NCI-H1092 (cell line): ENCODE results near the gene FGF6.
A peak's percentile ranks its signal among the peaks of the same experiment; 100 is the strongest.
"Not testable (repeated sequence)": the region's sequence is repeated elsewhere in the genome, so short reads cannot be mapped to it uniquely, and the experiment has no call there.

Experiments
- DNase-seq: peaks from one replicate; lab custom pipeline; 2025; lab: John Stamatoyannopoulos, UW

FGF6 gene

GRCh38 chr12:4445156-4446101, at the start of gene FGF6:
Gene FGF6, minus strand, starts transcription at chr12:4445815. Its CDS starts 245 bp downstream, at chr12:4445570.
- DNase-seq: no peak

- DNase-seq: no peak
Measured at GRCh38 chr12:4490973-4491372, 45.4 kb upstream of the FGF6 start.

DNA sequence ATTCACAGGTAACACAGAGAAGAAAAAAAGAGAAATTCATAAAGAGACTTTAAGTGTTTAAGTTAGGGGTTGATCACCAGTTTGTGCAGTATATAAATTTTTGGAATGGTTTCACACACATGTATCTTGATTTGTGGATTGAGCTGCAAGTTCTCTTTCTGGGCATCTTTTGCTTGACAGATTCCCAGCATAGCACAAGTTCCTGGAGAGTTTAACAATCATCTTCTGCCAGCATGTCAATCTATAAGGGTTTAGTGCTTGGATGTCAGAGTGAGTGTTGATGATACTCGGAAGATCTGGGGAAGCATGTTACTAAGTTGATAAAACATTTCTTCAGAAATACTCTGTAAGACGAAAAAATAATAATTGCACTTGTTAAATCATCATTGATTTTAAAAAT, 43.9 kb upstream of the FGF6 start:
- no peak for DNase-seq

DNA sequence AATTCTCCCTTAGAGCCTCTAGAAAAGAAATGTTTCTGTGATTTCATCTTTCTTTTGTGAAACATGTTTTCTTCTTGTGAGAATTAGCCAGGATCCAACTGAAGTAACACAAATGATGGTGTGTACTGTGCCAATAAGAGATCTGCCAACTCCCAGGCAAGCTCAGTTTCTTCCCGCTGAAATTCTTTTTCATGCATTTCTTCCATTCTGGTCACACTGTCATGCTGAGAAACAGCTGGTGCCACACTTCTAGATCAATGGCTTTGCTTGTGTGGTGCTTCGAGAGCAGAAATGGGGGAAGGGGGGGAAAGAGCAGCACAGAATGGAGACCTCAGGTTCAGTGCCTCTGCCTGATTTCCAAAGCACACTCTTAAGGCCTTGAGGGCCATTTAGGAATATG, 41.4 kb upstream of the FGF6 start:
- no peak for DNase-seq

DNA sequence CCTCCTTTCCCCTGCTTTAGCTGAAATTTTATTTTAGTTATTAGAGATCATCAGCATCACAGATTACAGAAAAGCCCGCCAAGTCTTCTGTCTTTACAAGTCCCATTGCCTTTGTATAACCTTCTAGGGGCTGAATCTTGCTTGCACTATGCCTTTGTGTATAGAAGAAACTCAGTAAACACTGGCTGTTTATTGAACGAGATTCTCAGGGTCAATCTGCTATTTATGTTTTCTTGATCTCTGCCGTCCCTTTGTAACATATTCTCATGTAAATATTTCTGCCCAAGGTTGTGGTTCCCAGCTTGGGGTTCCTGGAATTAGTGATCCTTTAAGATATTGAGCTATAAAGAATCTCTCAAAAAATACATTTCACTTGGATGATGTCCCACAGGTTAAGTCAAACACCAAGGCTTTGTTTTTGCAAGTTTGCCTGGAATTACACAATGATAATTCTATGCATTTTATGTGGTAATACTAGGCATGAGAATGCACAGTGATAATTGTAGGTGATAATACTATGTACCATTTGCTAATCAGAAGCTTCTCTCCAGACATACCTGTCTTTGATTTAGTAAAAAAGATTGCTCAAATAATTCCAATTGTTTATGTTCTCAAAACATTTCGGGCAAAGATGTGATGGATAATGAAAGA, 40.6 kb upstream of the FGF6 start:
- DNase-seq: no peak

- DNase-seq: no peak
Measured at GRCh38 chr12:4483885-4484823, 38.5 kb upstream of the FGF6 start.

DNA sequence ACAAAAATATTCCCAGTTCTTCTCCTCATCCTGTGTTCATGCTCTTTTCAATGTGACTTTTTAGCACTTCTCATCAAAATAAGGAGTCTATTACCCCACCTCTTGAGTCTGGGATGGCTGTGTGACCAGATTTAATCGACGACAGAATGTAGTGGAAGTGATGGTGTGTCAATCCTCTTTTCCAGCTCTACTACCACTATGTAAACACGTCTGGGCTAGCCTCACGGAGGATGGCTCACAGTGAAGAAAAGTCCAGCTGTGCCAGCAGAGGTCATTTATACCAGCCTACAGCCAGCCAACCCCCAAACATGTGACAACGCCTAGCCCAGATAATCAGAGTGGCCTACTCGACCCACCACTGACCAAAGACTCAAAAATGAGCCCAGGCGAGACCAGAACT, 37.3 kb upstream of the FGF6 start:
- no peak for DNase-seq

DNA sequence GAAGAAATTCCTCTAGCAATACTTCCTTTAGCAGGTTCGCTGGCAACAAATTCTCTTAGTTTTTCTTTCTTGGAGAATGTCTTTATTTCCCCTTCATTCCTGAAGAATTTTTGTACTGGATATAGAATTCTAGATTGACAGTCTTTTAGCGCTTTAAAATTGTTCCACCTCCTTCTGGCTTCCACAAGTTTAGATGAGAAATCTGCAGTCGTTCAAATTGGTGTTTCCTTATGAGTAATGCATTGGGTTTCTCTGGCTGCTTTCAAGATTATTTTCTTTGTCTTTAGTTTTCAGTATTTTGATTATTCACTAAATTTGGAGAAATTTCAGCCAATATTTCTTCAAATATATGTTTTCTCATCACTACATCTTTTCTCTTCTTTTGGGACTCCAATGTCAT, 33.3 kb upstream of the FGF6 start:
- DNase-seq: no peak

DNA sequence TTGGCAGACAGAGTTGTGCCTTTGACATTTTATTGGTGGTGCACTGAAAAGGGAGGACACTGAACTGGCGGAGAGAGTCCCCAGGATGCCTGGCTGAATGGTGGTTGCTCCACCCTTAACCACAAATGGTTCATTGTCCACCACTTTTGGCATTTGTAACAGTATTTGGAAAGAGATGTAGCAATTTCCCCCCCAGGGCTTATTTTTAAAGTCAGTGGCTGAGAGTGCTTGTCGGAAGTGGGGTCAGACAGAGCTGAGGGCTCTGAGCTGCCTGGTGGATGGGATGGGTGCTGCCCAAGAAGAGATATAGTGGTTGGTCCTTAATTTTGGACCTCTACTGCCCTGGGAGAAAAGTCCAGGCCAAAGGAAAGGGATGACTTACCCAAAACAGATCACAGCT, 31.5 kb upstream of the FGF6 start:
- no peak for DNase-seq

GRCh38 chr12:4472046-4472445, 26.4 kb upstream of the FGF6 start:
- no peak for DNase-seq

DNA sequence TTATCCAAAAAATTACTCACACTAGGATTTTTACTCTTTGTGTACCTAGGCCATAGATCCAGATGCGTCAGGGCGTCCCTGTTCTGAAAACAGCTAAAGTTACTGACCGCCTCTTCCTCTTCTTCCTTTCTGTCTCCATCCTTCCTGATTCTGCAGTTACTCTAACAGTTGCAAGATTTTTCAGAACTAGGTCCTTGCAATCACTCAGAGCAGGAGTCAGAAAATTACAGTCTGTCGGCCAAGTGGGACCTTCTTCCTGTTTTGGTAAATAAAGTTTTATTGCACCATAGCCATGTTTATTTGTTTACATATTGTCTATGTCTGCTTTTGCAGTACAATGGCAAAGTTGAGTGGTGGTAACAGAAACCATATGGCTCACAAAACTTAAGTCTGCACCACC, 25.6 kb upstream of the FGF6 start:
- no peak for DNase-seq

- no peak for DNase-seq
Measured at GRCh38 chr12:4468994-4469393, 23.4 kb upstream of the FGF6 start.

GRCh38 chr12:4460761-4461160, 15.1 kb upstream of the FGF6 start:
- DNase-seq: no peak

DNA sequence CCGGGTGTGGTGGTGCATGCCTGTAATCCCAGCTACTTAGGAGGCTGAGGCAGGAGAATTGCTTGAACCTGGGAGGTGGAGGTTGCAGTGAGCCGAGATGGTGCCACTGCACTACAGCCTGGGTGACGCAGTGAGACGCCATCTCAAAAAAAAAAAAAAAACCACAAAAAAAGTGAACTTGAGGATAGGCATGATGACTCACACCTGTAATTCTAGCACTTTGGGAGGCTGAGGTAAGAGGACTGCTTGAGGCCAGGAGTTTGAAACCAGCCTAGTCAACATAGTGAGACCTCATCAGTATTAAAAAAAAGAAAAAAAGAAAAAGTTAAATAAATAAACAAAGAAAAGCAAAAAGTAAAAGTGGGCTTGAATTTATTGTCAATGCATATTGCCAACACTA, 10.2 kb upstream of the FGF6 start:
- DNase-seq: not testable (repeated sequence)

GRCh38 chr12:4454315-4454860, 8.8 kb upstream of the FGF6 start:
- no peak for DNase-seq

GRCh38 chr12:4451694-4452093, 6.1 kb upstream of the FGF6 start:
- no peak for DNase-seq

GRCh38 chr12:4450551-4451112, 5.0 kb upstream of the FGF6 start:
- no peak for DNase-seq

GRCh38 chr12:4449851-4450221, 4.2 kb upstream of the FGF6 start:
- DNase-seq: peak; percentile 3

GRCh38 chr12:4448943-4449850, 3.6 kb upstream of the FGF6 start:
- no peak for DNase-seq

DNA sequence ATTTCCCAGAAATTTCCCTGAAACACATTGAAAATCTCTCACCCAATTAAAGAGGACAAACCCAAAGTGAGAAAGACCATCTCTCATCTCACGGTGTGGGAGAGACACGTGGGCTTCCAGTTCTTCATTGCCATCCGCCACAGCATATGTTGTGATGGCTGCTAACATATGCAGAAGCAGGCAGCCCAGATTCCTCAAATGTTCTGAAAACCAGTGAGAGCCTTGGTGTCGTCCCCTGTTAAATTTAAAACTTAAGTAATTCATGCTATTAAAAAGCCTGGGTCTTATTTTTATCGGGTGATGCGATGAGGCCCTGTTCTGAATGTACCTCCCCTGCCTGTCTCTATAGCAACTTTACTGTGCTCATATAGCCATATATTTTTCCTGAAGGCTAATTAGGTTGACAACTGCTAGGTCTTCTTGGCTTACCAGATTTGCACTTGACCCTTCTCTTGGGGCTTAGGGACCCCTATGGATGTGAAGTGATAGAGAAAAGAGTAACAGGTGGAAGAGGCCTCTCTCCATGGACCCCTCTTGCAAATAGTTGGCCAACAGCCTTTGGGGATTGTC, 2.8 kb upstream of the FGF6 start:
- no peak for DNase-seq
